Astrocyte of the spinal cord (primary cell): ENCODE results near the gene CSTF2.

ENCODE experiments used
- DNase-seq: peaks from one replicate; pipeline ENCODE4 v3.0.0; 2011; ENCODE audit warnings: low read depth, low spot score
- H3K4me3 ChIP-seq: 2 replicates; pipeline ENCODE4 v1.5.1; 2011; ENCODE audit warnings: low read depth, mild to moderate bottlenecking, low read length, moderate library complexity
- CTCF ChIP-seq: IDR thresholded peaks from 2 replicates; pipeline ENCODE4 v1.5.1; 2012; ENCODE audit warnings: low read depth, mild to moderate bottlenecking, low read length, inconsistent platforms
- in situ Hi-C: cut with HindIII; loops from 2 replicates; pipeline ENCODE4 v1.10.0; 2017; ENCODE audit warnings: low sequenced_read_pairs

CSTF2 gene

GRCh38 chrX:100831219-100831946, 11.2 kb downstream of the CSTF2 start:
- in situ Hi-C loops = no loop called here
- DNase-seq = no peak
- TF ChIP-seq CTCF = no peak
- no peak overlapping the region for H3K4me3 ChIP-seq

GRCh38 chrX:100850317-100850716, 30.1 kb downstream of the CSTF2 start:
- in situ Hi-C loops = no loop called here
- no peak for TF ChIP-seq CTCF
- H3K4me3 ChIP-seq = no peak overlapping the region
- no peak for DNase-seq

- TF ChIP-seq CTCF = no peak
- no peak for DNase-seq
- in situ Hi-C loops = no loop called here
- H3K4me3 ChIP-seq = no peak overlapping the region
Measured at GRCh38 chrX:100852810-100853209, 32.6 kb downstream of the CSTF2 start.

- no peak for TF ChIP-seq CTCF
- in situ Hi-C loops = no loop called here
- no peak for DNase-seq
Measured at GRCh38 chrX:100863326-100863864, 43.2 kb downstream of the CSTF2 start.

GRCh38 chrX:100864657-100865391, 44.6 kb downstream of the CSTF2 start:
- DNase-seq = peak; percentile 48
- in situ Hi-C loops = no loop called here
- no peak for TF ChIP-seq CTCF
- no peak overlapping the region for H3K4me3 ChIP-seq

More at GRCh38 chrX:100863326-100863864, 43.2 kb downstream of the CSTF2 start:
- H3K4me3 ChIP-seq = no peak overlapping the region

- in situ Hi-C loops = no loop called here
- DNase-seq = no peak
- H3K4me3 ChIP-seq = no peak overlapping the region
- TF ChIP-seq CTCF = no peak
Measured at GRCh38 chrX:100868273-100868672, 48.1 kb downstream of the CSTF2 start.
